Measurements from ENCODE around the gene TFR2. TPM values are rescaled to one million over a fixed set of nuclear protein-coding genes. Genes with fewer than 3 reads are reported as not detected.
A peak's percentile ranks its signal among the peaks of the same experiment; 100 is the strongest.

The TFR2 gene
- total RNA-seq, 1 donor from 2014 or later, result 1.7 TPM

DNA sequence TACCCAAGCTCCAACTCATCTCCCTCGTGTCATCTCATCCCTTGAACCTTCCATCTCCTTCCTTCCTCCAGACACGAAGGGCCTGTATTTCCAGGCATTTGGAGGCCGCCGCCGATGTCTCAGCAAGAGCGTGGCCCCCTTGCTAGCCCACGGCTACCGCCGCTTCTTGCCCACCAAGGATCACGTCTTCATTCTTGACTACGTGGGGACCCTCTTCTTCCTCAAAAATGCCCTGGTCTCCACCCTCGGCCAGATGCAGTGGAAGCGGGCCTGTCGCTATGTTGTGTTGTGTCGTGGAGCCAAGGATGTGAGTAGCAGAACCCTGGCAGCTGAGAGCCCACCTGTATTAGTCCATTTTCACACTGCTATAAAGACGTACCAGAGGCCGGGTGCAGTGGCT, 49.8 kb downstream of the TFR2 start:
- Mint-ChIP-seq H3K4me1 (peaks cover 21% of the 10 kb centered on the region), H3K27me3 (ENCODE audit: low read depth) (no peaks in the 10 kb centered on the region), H3K27ac (ENCODE audit: unreplicated experiment) (no peak overlapping the region), H3K36me3 (ENCODE audit: low read depth) (no peaks in the 10 kb centered on the region), H3K4me3 (no peak overlapping the region), H3K9me3 (no peaks in the 10 kb centered on the region)
- TF ChIP-seq, protein P1, sequence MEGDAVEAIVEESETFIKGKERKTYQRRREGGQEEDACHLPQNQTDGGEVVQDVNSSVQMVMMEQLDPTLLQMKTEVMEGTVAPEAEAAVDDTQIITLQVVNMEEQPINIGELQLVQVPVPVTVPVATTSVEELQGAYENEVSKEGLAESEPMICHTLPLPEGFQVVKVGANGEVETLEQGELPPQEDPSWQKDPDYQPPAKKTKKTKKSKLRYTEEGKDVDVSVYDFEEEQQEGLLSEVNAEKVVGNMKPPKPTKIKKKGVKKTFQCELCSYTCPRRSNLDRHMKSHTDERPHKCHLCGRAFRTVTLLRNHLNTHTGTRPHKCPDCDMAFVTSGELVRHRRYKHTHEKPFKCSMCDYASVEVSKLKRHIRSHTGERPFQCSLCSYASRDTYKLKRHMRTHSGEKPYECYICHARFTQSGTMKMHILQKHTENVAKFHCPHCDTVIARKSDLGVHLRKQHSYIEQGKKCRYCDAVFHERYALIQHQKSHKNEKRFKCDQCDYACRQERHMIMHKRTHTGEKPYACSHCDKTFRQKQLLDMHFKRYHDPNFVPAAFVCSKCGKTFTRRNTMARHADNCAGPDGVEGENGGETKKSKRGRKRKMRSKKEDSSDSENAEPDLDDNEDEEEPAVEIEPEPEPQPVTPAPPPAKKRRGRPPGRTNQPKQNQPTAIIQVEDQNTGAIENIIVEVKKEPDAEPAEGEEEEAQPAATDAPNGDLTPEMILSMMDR (conservative IDR thresholded peaks at IDR 0.05), result no peak
- no peak for DNase-seq (ENCODE audit: low read depth, low spot score)

DNA sequence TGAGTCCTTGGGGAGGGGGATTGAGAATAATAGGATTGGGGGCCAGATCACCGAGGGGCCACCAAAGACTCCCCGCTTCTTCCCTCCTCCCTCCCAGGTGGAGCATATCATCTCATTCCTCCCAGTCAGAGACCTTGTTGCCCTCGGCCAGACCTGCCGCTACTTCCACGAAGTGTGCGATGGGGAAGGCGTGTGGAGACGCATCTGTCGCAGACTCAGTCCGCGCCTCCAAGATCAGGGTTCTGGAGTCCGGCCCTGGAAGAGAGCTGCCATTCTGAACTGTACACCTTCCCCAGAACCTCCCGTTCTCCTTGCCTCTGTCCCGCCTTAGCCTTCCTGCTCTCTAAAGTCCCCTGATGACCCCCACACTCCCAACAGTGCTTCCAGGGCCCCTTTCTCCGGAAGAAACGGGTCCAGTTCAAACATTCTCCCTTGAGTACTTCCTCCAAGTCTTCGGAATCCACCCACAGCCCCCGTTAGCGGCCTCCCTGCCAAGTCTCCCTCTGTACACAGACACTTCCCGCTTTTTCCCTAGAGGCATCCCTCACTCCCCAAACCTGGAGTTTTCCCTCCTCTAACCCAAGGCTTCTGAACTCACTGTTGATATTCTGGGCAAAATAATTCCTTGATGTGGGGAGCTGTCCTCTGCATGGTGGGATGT, 51.1 kb downstream of the TFR2 start:
- no peak overlapping the region for H3K27ac Mint-ChIP-seq (ENCODE audit: unreplicated experiment)
- H3K9me3 Mint-ChIP-seq, result no peaks in the 10 kb centered on the region

DNA sequence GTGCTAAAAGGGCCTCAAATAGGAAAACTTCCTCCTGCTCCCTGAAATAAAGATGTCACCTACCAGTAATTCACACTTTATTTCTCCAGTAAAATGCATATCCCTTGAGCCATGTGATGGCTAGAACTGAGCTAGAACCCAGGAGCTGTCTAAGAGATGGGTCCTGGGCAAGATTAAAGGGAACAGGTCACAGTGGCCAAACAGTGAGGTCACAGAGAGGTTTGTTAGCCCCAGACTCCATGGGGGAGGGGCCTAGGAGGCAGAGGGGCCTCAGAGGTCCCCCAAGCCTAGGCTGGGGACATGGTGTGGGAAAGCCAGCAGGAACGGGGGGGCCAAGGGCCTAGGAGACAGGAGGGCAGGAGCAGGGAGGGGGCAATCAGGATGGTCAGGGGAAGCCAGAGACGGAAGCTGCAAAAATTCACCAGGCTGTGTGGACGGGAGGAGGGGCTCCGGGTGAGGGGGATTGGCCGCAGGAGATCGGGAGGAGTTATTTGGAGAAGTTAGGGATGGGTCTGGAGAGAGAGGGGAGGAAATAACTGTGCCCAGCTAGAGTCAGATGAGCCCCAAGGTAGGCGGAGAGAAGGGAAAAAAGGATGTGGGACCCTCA, 51.9 kb downstream of the TFR2 start:
- peak overlapping the region; percentile 51 for H3K4me3 Mint-ChIP-seq
- TF ChIP-seq, protein P1 (conservative IDR thresholded peaks at IDR 0.05), result no peak
- no peak for DNase-seq (ENCODE audit: low read depth, low spot score)
- no peak overlapping the region for H3K27ac Mint-ChIP-seq (ENCODE audit: unreplicated experiment)
- H3K36me3 Mint-ChIP-seq (ENCODE audit: low read depth), result no peaks in the 10 kb centered on the region
- H3K27me3 Mint-ChIP-seq (ENCODE audit: low read depth), result no peaks in the 10 kb centered on the region
- H3K4me1 Mint-ChIP-seq, result peaks cover 36% of the 10 kb centered on the region
- no peaks in the 10 kb centered on the region for H3K9me3 Mint-ChIP-seq

More for the DNA sequence above, 51.1 kb downstream of the TFR2 start:
- Mint-ChIP-seq H3K4me3 (peak overlapping the region; percentile 59), H3K36me3 (ENCODE audit: low read depth) (no peaks in the 10 kb centered on the region), H3K4me1 (peaks cover 29% of the 10 kb centered on the region), H3K27me3 (ENCODE audit: low read depth) (no peaks in the 10 kb centered on the region)
- TF ChIP-seq, protein P1 (conservative IDR thresholded peaks at IDR 0.05), result no peak
- DNase-seq (ENCODE audit: low read depth, low spot score), result no peak

DNA sequence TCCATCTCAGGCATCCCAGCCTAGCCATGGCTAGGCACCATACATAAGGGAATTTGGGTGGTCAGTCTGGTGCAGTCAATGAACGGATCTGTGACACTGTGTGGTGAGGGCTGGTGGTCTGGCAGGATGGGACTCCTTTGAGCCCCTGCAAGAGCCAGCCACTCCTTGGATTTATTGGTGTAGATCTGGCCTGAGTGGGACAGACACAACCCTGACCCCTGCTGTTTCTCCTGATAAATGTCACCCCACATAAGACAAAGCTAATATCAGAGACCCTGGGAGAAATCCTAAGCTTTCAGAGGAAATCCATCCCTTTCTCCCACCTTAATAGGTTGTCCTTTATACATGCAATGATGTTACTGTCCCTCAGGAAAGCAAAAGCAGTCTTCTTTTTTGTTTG, 52.9 kb downstream of the TFR2 start:
- H3K4me1 Mint-ChIP-seq, result peaks cover 46% of the 10 kb centered on the region
- no peaks in the 10 kb centered on the region for H3K27me3 Mint-ChIP-seq (ENCODE audit: low read depth)
- peak overlapping the region; percentile 83 for H3K4me3 Mint-ChIP-seq
- DNase-seq (ENCODE audit: low read depth, low spot score), result no peak
- TF ChIP-seq, protein P1 (conservative IDR thresholded peaks at IDR 0.05), result peak; percentile 36
- H3K36me3 Mint-ChIP-seq (ENCODE audit: low read depth), result no peaks in the 10 kb centered on the region
- no peaks in the 10 kb centered on the region for H3K9me3 Mint-ChIP-seq
- no peak overlapping the region for H3K27ac Mint-ChIP-seq (ENCODE audit: unreplicated experiment)

DNA sequence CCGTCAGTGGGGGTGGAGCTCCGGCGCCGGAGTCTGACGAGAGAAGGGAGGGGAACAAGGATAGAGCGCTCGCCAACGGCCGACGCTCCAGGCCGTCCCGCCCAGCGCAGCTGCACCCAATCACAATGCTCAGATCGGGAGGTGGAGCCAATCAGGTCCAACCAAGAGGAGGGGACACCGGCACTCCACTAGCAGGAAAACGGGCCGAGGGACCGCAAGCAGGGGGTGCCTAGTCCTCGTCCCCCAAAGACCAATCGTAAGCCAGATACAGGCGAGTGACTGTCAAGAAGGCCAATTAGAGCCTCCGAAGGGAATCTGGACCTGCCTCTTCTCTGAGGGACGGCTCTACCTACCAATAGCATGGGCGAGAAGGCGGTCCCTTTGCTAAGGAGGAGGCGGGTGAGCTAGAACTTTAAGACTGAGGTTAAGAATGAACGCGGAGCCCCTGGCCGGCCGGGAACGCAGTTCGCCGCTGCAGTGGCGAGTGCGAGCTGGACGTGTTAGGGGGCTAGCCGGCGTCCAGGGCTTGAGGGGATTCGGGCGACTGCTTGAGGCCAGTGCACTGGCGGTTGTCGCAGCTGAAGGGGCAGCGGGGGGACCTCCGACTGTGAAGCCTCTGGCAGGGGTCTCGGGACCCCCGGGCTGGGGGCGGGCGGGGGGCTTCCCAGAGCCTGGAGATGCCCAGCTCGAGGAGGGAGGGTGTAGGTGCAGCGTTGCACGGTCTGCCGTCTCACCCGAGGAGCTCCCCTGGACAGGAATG, 54.9 kb downstream of the TFR2 start, which contains the start of gene FBXO24:
FBXO24 (plus strand) TSS at position 63 of the 760 bp plus-strand sequence; CDS start at position 361, 298 bp downstream.
- Mint-ChIP-seq H3K27me3 (ENCODE audit: low read depth) (no peaks in the 10 kb centered on the region), H3K4me1 (peaks cover 49% of the 10 kb centered on the region)
- TF ChIP-seq, protein P1 (conservative IDR thresholded peaks at IDR 0.05), result no peak

More for the DNA sequence above, 54.9 kb downstream of the TFR2 start, which contains the start of gene FBXO24:
- Mint-ChIP-seq H3K4me3 (peak within 1 kb of the TSS; percentile 96), H3K36me3 (ENCODE audit: low read depth) (no peaks in the 10 kb centered on the region), H3K27ac (ENCODE audit: unreplicated experiment) (peak within 1 kb of the TSS; percentile 94), H3K9me3 (no peaks in the 10 kb centered on the region)
- peak; percentile 98 for DNase-seq (ENCODE audit: low read depth, low spot score)
